H1 (cell line): ENCODE results near the gene TMA7. TPM values are rescaled to one million over a fixed set of nuclear protein-coding genes. Genes with fewer than 3 reads are reported as not detected.

Source experiments
- CBX5 ChIP-seq: fragments of 300-800, 300-1000 bp; sonication (generic); IDR thresholded peaks from 2 replicates; pipeline ENCODE4 v1.7.1; 2016; ENCODE audit warnings: antibody characterized with exemption, low read length, low read depth
- POLR2A ChIP-seq, 2 experiments: IDR thresholded peaks; 1 replicate in 1 of 2; 2 replicates in 1 of 2; pipeline ENCODE4 v1.6.1; 2011; ENCODE audit warnings: low read depth in 2 of 2, low read length in 2 of 2, mild to moderate bottlenecking in 2 of 2; ENCODE audit errors: control extremely low read depth in 1 of 2
- RNF2 ChIP-seq: fragments of 200-900, 300-1000 bp; sonication (generic); IDR thresholded peaks from 2 replicates; pipeline ENCODE4 v1.7.1; 2016; ENCODE audit warnings: borderline replicate concordance, low read depth, mild to moderate bottlenecking, antibody characterized with exemption, low read length; ENCODE audit not compliant: poor library complexity, severe bottlenecking; ENCODE audit errors: missing control alignments
- polyA plus RNA-seq, 7 experiments: library from polyadenylated mRNA; depleted of rRNA in 3 of 7; stranded (reverse) in 5 of 7; unstranded in 2 of 7; fragments of >200 nt in 5 of 7; fragments of 200-250 nt in 2 of 7; gene quantifications; 1 replicate in 5 of 7; 2 replicates in 1 of 7; 4 replicates in 1 of 7; pipeline versions ENCODE4 v1.2.1 to v1.2.3, GENCODE V29; 2011 to 2013; ENCODE audit warnings: missing spikeins in 2 of 7, mixed read lengths in 2 of 7
- total RNA-seq: library from RNA; stranded (reverse); fragmentation: NEBNext Ultra II Directional; extraction: Animal tissue kit (Norgen Biotek cat#: 25700); gene quantifications from 2 replicates; pipeline ENCODE4 v1.2.1, GENCODE V29; 2021

The TMA7 gene
- total and polyA plus RNA-seq, 2 of the 8 experiments (the other 6 are each of a cell fraction or from before 2014, with no cell fraction given) = 138 to 305 TPM

- TF ChIP-seq POLR2A (IDR thresholded peaks at IDR 0.05; ENCODE audit: control extremely low read depth in 1 of 2, low read depth in 2 of 2, low read length in 2 of 2) (no peak), CBX5 (no peak), RNF2 (no peak)
Measured at GRCh38 chr3:48419149-48419548, 20.9 kb upstream of the TMA7 start (continued).
